Fibroblast of peridontal ligament (primary cell): Measurements from ENCODE around the gene NPAS3.

Experiments used
- DNase-seq: peaks from one replicate; pipeline ENCODE4 v3.0.0-alpha.2; 2010; ENCODE audit errors: extremely low read depth

The NPAS3 gene

GRCh38 chr14:33754261-33754660, 815.6 kb downstream of the NPAS3 start:
- DNase-seq = no peak

- DNase-seq = no peak
These were observed 816.7 kb downstream of the NPAS3 start for GRCh38 chr14:33755358-33755757.

- DNase-seq = no peak
These were observed 818.2 kb downstream of the NPAS3 start for GRCh38 chr14:33756833-33757232.

- no peak for DNase-seq
These were observed 819.9 kb downstream of the NPAS3 start for GRCh38 chr14:33758547-33758946.

- no peak for DNase-seq
These were observed 823.6 kb downstream of the NPAS3 start for GRCh38 chr14:33762161-33762851.

GRCh38 chr14:33764876-33765650, 826.4 kb downstream of the NPAS3 start:
- no peak for DNase-seq

- peak; percentile 45 for DNase-seq
These were observed 829.1 kb downstream of the NPAS3 start for GRCh38 chr14:33767586-33768457.

- peak; percentile 35 for DNase-seq
These were observed 829.8 kb downstream of the NPAS3 start for GRCh38 chr14:33768458-33768830.

GRCh38 chr14:33773205-33774030, 834.7 kb downstream of the NPAS3 start:
- DNase-seq = no peak

GRCh38 chr14:33774161-33774560, 835.5 kb downstream of the NPAS3 start:
- DNase-seq = no peak

GRCh38 chr14:33774723-33775470, 836.2 kb downstream of the NPAS3 start:
- peak; percentile 40 for DNase-seq

GRCh38 chr14:33776871-33777270, 838.2 kb downstream of the NPAS3 start:
- no peak for DNase-seq

GRCh38 chr14:33777681-33778080, 839.0 kb downstream of the NPAS3 start:
- DNase-seq = peak; percentile 56

- no peak for DNase-seq
These were observed 841.4 kb downstream of the NPAS3 start for GRCh38 chr14:33780035-33780434.

- DNase-seq = peak; percentile 69
These were observed 842.6 kb downstream of the NPAS3 start for GRCh38 chr14:33781236-33781635.

- no peak for DNase-seq
These were observed 844.2 kb downstream of the NPAS3 start for GRCh38 chr14:33782923-33783322.

- no peak for DNase-seq
These were observed 847.6 kb downstream of the NPAS3 start for GRCh38 chr14:33786091-33786825.

- no peak for DNase-seq
These were observed 849.5 kb downstream of the NPAS3 start for GRCh38 chr14:33788161-33788560.

- DNase-seq = no peak
These were observed 852.3 kb downstream of the NPAS3 start for GRCh38 chr14:33790996-33791395.
